HG03280 (cell line): ENCODE measurements around the gene RER1.

ENCODE experiments used
- ATAC-seq: cut with Tn5 transposase; IDR thresholded peaks from one replicate; pipeline ENCODE4 v1.9.1; 2021; ENCODE audit warnings: mild to moderate bottlenecking, moderate library complexity; ENCODE audit not compliant: unreplicated experiment

RER1 gene

GRCh38 chr1:2388004-2388913 lies 3.4 kb upstream of the RER1 start:
- no peak for ATAC-seq

- no peak for ATAC-seq
These were observed 2.0 kb upstream of the RER1 start for GRCh38 chr1:2389644-2390043.

- peak; percentile 23 for ATAC-seq
These were observed 379 bp downstream of the RER1 start for GRCh38 chr1:2391931-2392509.

- no peak for ATAC-seq
These were observed 1.0 kb downstream of the RER1 start for GRCh38 chr1:2392686-2393085.

GRCh38 chr1:2393471-2393877 lies 1.8 kb downstream of the RER1 start:
- ATAC-seq, result no peak

GRCh38 chr1:2394220-2394619 lies 2.6 kb downstream of the RER1 start:
- no peak for ATAC-seq

- no peak for ATAC-seq
These were observed 3.1 kb downstream of the RER1 start for GRCh38 chr1:2394761-2395160.

- ATAC-seq, result no peak
These were observed 3.6 kb downstream of the RER1 start for GRCh38 chr1:2395245-2395644.

GRCh38 chr1:2396059-2396458 lies 4.4 kb downstream of the RER1 start:
- ATAC-seq, result no peak

GRCh38 chr1:2396476-2396875 lies 4.8 kb downstream of the RER1 start:
- ATAC-seq, result no peak

GRCh38 chr1:2397007-2397679 lies 5.5 kb downstream of the RER1 start:
- ATAC-seq, result no peak

GRCh38 chr1:2398871-2399270 lies 7.2 kb downstream of the RER1 start:
- no peak for ATAC-seq

- ATAC-seq, result no peak
These were observed 8.4 kb downstream of the RER1 start for GRCh38 chr1:2399890-2400575.

- no peak for ATAC-seq
These were observed 8.9 kb downstream of the RER1 start for GRCh38 chr1:2400576-2400909.

GRCh38 chr1:2400950-2401649 lies 9.5 kb downstream of the RER1 start:
- ATAC-seq, result no peak

- no peak for ATAC-seq
These were observed 10.8 kb downstream of the RER1 start for GRCh38 chr1:2402420-2402819.

GRCh38 chr1:2403273-2403672 lies 11.6 kb downstream of the RER1 start:
- no peak for ATAC-seq

GRCh38 chr1:2404142-2404889 lies 12.7 kb downstream of the RER1 start:
- no peak for ATAC-seq

- no peak for ATAC-seq
These were observed 13.4 kb downstream of the RER1 start for GRCh38 chr1:2404890-2405511.
